GM12801 (cell line): ENCODE results near the gene UBE2A.

Source experiments
- TF ChIP-seq, protein P1 (sequence below): IDR thresholded peaks from one replicate; pipeline ENCODE4 v1.5.1; 2011; ENCODE audit warnings: control low read depth; ENCODE audit not compliant: insufficient read length; ENCODE audit errors: extremely low read depth

The UBE2A gene

GRCh38 chrX:119565107-119565663, 9.2 kb upstream of the UBE2A start, which contains the start of gene STEEP1:
Gene STEEP1, minus strand, starts transcription at chrX:119565409. Its CDS starts 54 bp downstream, at chrX:119565355.
- TF ChIP-seq, protein P1, sequence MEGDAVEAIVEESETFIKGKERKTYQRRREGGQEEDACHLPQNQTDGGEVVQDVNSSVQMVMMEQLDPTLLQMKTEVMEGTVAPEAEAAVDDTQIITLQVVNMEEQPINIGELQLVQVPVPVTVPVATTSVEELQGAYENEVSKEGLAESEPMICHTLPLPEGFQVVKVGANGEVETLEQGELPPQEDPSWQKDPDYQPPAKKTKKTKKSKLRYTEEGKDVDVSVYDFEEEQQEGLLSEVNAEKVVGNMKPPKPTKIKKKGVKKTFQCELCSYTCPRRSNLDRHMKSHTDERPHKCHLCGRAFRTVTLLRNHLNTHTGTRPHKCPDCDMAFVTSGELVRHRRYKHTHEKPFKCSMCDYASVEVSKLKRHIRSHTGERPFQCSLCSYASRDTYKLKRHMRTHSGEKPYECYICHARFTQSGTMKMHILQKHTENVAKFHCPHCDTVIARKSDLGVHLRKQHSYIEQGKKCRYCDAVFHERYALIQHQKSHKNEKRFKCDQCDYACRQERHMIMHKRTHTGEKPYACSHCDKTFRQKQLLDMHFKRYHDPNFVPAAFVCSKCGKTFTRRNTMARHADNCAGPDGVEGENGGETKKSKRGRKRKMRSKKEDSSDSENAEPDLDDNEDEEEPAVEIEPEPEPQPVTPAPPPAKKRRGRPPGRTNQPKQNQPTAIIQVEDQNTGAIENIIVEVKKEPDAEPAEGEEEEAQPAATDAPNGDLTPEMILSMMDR, result no peak

GRCh38 chrX:119570351-119570835, 4.0 kb upstream of the UBE2A start:
- TF ChIP-seq, protein P1, result no peak

DNA sequence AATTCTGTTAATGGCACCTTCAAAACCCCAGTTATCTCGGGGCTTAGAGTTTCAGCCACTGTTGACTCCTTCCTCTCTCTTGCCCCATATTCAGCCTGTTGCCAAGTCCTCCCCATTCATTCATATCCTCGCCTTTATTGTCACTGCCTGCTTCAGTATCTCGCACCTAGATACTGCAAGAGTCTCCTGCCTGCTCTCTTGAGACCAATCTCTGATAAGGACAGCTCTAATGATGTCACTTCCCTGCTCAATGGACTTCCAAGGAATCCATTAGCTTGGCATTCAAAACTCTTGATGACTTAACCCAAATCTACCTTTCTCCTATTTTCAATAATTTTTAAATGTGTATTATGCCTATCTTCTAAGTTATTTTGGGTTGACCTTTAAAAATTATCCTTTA, 1.1 kb upstream of the UBE2A start:
- TF ChIP-seq, protein P1, result no peak

DNA sequence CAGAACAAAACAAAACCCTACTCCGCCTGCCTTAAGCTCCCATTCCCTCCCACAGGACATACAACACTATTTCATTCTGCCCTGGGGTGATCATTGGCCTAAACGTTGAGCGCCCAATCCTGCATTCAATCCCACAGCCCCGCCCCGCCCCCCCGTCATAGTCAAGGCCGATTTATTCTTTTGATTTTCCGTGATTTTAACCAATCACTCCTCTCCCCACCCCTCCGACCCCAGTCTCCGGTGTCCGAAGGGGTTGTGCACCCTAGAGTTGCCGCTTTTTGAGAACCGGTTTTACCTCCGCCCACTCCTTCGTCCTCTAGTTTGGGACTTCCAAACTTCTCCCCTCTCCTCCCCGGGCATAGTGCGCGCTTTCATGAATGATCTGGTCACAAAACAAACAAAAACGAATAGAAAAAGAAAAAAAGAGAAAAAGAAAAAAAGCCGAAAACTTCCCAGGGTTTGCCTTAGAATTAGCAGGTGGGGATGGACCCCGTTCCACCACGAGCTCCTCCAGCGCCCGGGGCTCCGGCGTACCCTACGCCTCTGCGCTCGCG, 446 bp upstream of the UBE2A start:
- TF ChIP-seq, protein P1, result no peak

DNA sequence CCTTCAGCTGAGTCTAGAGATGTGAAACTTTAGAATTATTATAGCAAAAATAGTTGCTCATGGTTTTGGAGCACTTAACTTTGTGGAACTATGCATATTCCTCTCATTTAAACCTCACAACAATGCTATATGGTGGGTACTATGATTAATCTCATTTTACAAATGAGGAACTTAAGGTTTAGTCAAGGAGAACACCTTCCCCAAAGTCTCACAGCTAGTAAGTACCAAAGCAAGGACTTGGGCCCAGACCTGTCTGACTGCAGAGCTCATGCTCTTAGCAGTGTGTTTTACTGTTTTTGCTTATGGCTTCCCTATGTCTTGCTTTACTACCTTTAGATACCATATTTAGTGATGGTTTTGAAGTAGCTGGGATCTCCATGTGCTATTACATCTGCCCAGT, 5.1 kb downstream of the UBE2A start:
- TF ChIP-seq, protein P1, result no peak

DNA sequence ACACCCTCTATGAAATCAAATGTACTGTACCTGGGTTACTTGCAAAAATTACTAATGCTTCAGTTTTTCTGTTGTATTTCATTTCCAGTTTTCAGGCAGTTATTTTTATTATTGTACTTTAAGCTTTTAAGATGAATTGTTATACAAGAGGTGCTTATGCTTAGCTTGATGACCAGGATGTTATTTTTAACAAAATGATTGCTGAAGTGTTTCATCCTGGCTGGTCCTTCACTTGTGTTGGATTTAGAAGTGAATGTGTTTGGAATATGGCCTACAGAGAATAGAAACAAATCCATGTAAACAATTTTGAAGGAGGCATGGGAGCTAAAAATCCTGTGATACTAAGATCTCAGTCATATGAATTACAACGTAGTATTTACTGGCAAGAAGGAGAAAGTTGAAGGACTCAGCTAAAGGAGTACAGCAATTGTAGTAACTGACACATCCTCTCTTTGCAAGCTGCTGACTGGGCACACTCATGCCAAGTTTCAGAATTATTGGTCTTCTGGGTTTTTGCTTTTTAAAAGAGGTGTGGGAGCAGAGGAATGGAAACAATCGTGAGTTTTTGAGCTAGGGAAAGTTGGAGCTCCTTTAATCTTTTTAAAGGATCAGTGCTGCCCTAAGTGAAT, 9.2 kb downstream of the UBE2A start:
- TF ChIP-seq, protein P1, result no peak

- TF ChIP-seq, protein P1, result no peak
These were observed 15.4 kb downstream of the UBE2A start for GRCh38 chrX:119589810-119590209.
